ENCODE data around the gene KPTN.

The KPTN gene

DNA sequence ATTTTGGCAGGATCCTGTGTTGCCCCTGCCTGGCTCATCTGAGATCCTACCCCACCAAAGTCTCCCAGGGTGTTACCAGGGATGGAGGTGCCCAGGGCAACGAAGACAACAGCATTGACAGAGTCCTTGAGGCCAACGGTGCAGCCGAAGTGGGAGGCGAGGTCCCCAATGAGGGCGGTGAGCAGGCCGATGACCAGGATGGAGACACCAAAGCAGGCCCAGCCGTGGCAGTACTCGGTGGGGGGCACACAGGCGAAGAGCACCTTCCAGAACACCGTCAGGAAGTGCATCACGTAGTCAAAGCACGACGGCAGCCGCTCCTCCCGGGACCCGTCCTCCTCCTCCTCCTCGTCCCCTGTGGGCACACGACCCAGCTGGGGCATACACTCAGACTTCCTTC is 51.9 kb downstream of the KPTN start:
- no peak for DNase-seq

DNA sequence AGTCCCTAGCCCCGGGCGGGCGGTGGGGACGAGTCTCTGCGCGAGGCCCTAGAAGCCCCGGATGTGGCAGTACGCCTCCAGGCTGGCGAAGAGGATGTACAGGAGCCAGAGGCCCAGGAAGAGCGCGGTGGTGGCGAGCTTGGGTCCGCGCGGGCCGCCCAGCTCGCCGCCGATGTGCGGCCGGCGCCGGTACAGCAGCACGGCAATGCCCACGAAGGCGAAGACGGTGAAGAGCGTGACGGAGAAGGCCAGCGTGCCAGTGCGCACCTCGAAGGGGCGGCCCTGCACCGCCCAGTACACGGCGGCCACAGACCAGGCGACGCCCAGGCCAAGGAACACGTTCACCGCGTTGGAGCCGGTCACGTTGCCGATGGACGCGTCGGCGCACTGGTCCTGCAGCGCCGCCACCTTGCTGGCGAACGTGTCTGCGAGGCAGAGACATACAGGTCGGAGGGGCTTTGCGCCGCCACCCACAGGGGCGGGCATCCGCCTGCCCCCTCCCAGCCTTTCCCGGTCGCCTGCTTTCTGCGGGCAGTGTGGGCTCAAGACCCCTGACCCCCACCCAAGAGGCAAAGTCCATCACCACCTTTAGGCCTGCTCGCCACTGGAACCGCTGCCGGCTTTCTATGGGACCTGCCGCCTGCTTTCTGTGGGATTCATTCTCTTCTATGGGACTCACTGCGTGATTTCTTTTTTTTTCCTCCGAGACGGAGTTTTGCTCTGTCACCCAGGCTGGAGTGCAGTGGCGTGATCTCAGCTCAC is 53.8 kb downstream of the KPTN start:
- peak; percentile 49 for DNase-seq

DNA sequence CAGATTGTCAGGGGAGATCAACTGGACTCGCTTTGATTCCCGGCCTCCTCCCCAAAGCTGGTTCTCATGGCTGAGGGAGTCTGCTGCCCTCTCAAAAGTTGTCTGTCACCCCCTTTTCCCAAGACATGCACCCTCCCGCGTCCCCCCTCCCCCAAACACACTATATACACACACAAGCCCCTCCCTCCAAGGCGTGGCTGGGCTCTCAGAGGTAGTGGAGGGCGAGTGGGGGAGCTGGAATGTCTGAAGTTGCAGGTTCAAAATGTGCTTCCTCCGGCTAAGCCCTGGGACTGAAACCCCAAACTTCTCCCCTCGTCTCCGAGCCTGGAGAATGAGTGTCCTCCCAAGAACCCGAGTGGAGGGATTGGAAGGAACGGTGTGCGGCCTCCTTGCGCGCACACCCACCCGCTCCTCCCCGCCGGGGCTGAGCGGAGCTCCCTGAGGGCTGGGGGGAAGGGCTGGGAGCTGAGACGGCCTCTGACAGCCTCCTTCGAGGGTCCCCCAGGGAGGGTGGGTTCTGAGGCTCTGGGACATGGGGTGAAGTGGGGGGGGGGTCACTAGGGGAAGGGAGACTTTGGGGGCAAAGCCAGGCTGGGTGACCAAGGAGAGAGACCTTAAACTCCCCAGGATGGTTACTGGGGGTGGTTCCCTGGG is 54.8 kb downstream of the KPTN start:
- DNase-seq: no peak

DNA sequence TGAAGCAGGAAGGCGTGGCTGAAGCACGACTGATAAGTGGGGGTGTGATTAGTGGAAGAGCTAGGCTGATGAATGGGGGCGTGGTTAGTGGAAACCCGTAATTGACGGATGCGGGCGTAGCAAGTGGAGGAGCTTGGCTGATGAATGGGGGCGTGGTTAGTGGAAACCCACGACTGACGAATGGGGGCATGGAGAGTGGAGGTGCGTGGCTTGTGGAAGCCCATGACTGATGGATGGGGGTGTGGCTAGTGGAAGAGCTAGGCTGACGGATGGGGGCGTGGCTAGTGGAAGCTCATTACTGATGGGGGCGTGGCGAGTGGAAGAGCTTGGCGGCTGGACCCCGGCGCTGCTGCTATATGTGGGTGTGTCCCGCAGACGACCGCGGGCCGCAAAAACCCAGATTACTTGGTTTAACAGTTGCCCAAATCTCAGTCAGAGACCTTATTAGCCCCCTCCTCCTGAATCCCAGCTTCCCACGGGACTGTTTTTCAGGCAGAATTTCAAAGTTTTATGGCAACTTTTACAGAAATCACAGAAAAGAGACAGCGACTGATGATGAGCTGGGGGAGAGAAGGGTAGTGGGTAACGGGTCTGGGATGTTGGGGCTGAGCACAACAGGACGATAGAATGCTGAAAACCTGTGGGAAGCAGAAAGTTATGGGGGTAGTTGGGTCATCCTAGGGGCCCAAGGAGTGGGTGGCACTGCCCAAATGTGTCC is 55.7 kb downstream of the KPTN start:
- DNase-seq: peak; percentile 87

DNA sequence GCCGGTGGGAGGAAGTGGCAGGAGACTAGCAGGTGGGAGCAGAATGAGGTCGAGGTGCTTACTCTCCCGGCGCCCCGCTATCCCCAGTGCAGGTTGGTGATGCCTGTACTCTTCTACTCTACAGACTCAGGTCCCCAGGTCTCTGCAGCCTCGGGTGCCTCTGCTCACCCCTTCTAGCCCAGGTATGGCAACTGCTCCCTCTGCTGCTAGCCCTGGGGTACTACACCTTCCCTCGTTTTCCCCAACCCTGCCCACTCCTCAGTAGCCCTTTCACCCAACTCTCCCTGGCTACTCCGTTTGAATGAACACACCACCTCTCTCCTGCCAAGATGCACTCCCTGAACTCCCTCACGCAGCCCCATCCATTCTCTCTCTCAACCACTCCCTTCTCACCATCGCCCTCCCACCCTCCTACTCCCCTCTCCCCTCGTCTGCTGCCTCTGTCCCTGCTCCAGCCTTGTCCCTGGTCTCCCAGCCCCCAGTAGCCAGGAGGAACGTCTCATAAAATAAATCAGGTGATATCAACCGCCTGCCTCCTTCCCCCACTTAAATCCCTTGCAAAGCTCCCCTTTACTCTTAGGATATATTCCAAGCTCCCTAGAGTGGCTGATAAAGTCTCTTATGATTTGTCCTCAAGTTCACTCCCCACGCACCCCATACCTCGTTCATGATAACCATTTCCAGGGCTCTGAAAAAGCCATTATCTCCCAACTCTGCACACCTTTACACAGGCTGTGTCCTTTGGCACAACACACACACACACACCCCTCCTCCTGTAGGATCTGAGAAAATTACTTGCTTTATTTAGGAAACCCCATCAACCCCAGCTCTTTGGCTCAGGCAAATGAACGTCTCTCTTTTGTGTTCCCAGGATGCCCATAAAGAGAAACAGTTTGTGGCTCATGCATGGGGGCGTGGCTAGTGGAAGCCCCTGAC is 56.5 kb downstream of the KPTN start:
- DNase-seq: peak; percentile 60

Measured in femur (tissue), 1 donor.